ENCODE results near the gene SLCO2B1. TPM values are rescaled to one million over a fixed set of nuclear protein-coding genes. Genes with fewer than 3 reads are reported as not detected.

The SLCO2B1 gene
- total RNA-seq, 4 donors from 2014 or later, result 1.9 to 17.6 (median 5.0) TPM

- ATAC-seq (no peak), DNase-seq (no peak)
- Histone ChIP-seq H3K36me3 (no peaks in the 10 kb centered on the region), H3K9me3 (no peaks in the 10 kb centered on the region), H3K4me1 (no peaks in the 10 kb centered on the region), H3K4me3 (no peak overlapping the region), H3K27ac (no peak overlapping the region), H3K27me3 (peaks cover 0 to 7% (median 3%) of the 10 kb centered on the region in 3 donors)
- intact Hi-C loops (cut with DNase I; ENCODE audit: low total_unique reads) (no loop called here), in situ Hi-C loops (cut with MboI; ENCODE audit: low sequenced_read_pairs in 4 of 4) (no loop called here)
- TF ChIP-seq CTCF (IDR thresholded peaks at IDR 0.05 in 4 of 5, conservative IDR thresholded peaks at IDR 0.05 in 1 of 5) (no peak), POLR2A (IDR thresholded peaks at IDR 0.05) (no peak)
Measured at GRCh38 chr11:75126564-75126963, 24.3 kb upstream of the SLCO2B1 start.

- TF ChIP-seq POLR2A (IDR thresholded peaks at IDR 0.05) (no peak), CTCF (IDR thresholded peaks at IDR 0.05 in 4 of 5, conservative IDR thresholded peaks at IDR 0.05 in 1 of 5) (no peak)
- intact Hi-C loops (cut with DNase I; ENCODE audit: low total_unique reads) (no loop called here), in situ Hi-C loops (cut with MboI; ENCODE audit: low sequenced_read_pairs in 4 of 4) (no loop called here)
- H3K27me3 ChIP-seq, result peaks cover 0 to 7% (median 3%) of the 10 kb centered on the region in 3 donors
- H3K4me1 ChIP-seq, result no peaks in the 10 kb centered on the region
- H3K27ac ChIP-seq, result no peak overlapping the region
- no peak for DNase-seq
- ATAC-seq, result no peak
- H3K36me3 ChIP-seq, result no peaks in the 10 kb centered on the region
- H3K4me3 ChIP-seq, result no peak overlapping the region
- no peaks in the 10 kb centered on the region for H3K9me3 ChIP-seq
Measured at GRCh38 chr11:75132080-75132479, 18.8 kb upstream of the SLCO2B1 start.

GRCh38 chr11:75133976-75134375 lies 16.9 kb upstream of the SLCO2B1 start:
- Histone ChIP-seq H3K27ac (no peak overlapping the region), H3K36me3 (no peaks in the 10 kb centered on the region), H3K4me1 (no peaks in the 10 kb centered on the region), H3K9me3 (no peaks in the 10 kb centered on the region), H3K27me3 (peaks cover 0 to 7% (median 0%) of the 10 kb centered on the region in 3 donors), H3K4me3 (no peak overlapping the region)
- no peak for DNase-seq
- in situ Hi-C loops (cut with MboI; ENCODE audit: low sequenced_read_pairs in 4 of 4) (no loop called here), intact Hi-C loops (cut with DNase I; ENCODE audit: low total_unique reads) (no loop called here)
- no peak for TF ChIP-seq POLR2A (IDR thresholded peaks at IDR 0.05)
- TF ChIP-seq CTCF (IDR thresholded peaks at IDR 0.05 in 4 of 5, conservative IDR thresholded peaks at IDR 0.05 in 1 of 5), result no peak
- ATAC-seq, result no peak

- Histone ChIP-seq H3K4me3 (no peak overlapping the region), H3K4me1 (no peaks in the 10 kb centered on the region), H3K27ac (no peak overlapping the region), H3K27me3 (peaks cover 0 to 3% (median 0%) of the 10 kb centered on the region in 3 donors), H3K9me3 (no peaks in the 10 kb centered on the region), H3K36me3 (no peaks in the 10 kb centered on the region)
- in situ Hi-C loops (cut with MboI; ENCODE audit: low sequenced_read_pairs in 4 of 4), result no loop called here
- ATAC-seq (no peak), DNase-seq (no peak)
- no peak for TF ChIP-seq POLR2A (IDR thresholded peaks at IDR 0.05)
- no peak for TF ChIP-seq CTCF (IDR thresholded peaks at IDR 0.05 in 4 of 5, conservative IDR thresholded peaks at IDR 0.05 in 1 of 5)
- intact Hi-C loops (cut with DNase I; ENCODE audit: low total_unique reads), result no loop called here
Measured at GRCh38 chr11:75135021-75135650, 15.8 kb upstream of the SLCO2B1 start.

- intact Hi-C loops (cut with DNase I; ENCODE audit: low total_unique reads) (no loop called here), in situ Hi-C loops (cut with MboI; ENCODE audit: low sequenced_read_pairs in 4 of 4) (no loop called here)
- ATAC-seq, result no peak
Measured at GRCh38 chr11:75135651-75136050, 15.3 kb upstream of the SLCO2B1 start.

More at GRCh38 chr11:75135651-75136050, 15.3 kb upstream of the SLCO2B1 start:
- no peaks in the 10 kb centered on the region for H3K4me1 ChIP-seq
- no peaks in the 10 kb centered on the region for H3K9me3 ChIP-seq
- peaks cover 0 to 3% (median 0%) of the 10 kb centered on the region in 3 donors for H3K27me3 ChIP-seq
- H3K27ac ChIP-seq, result no peak overlapping the region
- no peak for TF ChIP-seq POLR2A (IDR thresholded peaks at IDR 0.05)
- TF ChIP-seq CTCF (IDR thresholded peaks at IDR 0.05 in 4 of 5, conservative IDR thresholded peaks at IDR 0.05 in 1 of 5), result no peak
- H3K36me3 ChIP-seq, result no peaks in the 10 kb centered on the region
- no peak overlapping the region for H3K4me3 ChIP-seq
- DNase-seq, result no peak

Measured in gastrocnemius medialis (tissue), 4 donors.